Endothelial cell of umbilical vein (primary cell): ENCODE results near the gene LONP2. TPM values are rescaled to one million over a fixed set of nuclear protein-coding genes. Genes with fewer than 3 reads are reported as not detected.
A peak's percentile ranks its signal among the peaks of the same experiment; 100 is the strongest.

ENCODE experiments used
- BruUV-seq: library from RNA; stranded (reverse); fragments of 400-500 nt; replicated peaks from 2 replicates; lab custom pipeline; 2021; lab: Mats Ljungman, UMichigan
- CTCF ChIA-PET: fragments of 300-600, 350-600 bp; sonication (Branson Sonifier 250); formaldehyde crosslinking; loops from one replicate; lab custom pipeline; 2021; ENCODE audit warnings: antibody characterized with exemption, inconsistent platforms; lab: Charles Lee
- POLR2A ChIA-PET: fragments of 300-600, 350-600 bp; sonication (Branson Sonifier 250); formaldehyde crosslinking; loops from one replicate; lab custom pipeline; 2021; ENCODE audit warnings: antibody characterized with exemption, inconsistent platforms; lab: Charles Lee
- DNase-seq: peaks from one replicate; pipeline ENCODE4 v3.0.0-alpha.2; 2011; ENCODE audit warnings: low read depth, low spot score
- FAIRE-seq: peaks from 2 replicates; lab custom pipeline; 2011; peaks lifted over from hg19 to GRCh38; lab: Jason Lieb, UNC
- H2AFZ ChIP-seq: 2 replicates; pipeline ENCODE4 v1.6.0; 2012; ENCODE audit warnings: low read depth, low read length, control low read depth, inconsistent platforms
- H3K27ac ChIP-seq: 2 replicates; pipeline ENCODE4 v1.5.1; 2011; ENCODE audit warnings: low read depth, mild to moderate bottlenecking, control low read depth, low read length, moderate library complexity; ENCODE audit not compliant: insufficient read depth
- H3K27me3 ChIP-seq, 2 experiments: 2 replicates each; pipeline versions ENCODE4 v1.6.0 to v1.6.1; 2011; ENCODE audit warnings: low read length in 2 of 2, mixed read lengths in 1 of 2; ENCODE audit not compliant: control insufficient read depth in 2 of 2, insufficient read depth in 2 of 2
- H3K36me3 ChIP-seq, 2 experiments: 2 replicates in 1 of 2; 3 replicates in 1 of 2; pipeline ENCODE4 v1.5.1; 2011; ENCODE audit warnings: low read length in 2 of 2, mild to moderate bottlenecking in 1 of 2, moderate library complexity in 1 of 2; ENCODE audit not compliant: control insufficient read depth in 2 of 2, insufficient read depth in 2 of 2; ENCODE audit errors: extremely low read depth in 1 of 2
- H3K4me1 ChIP-seq: 3 replicates; pipeline ENCODE4 v1.5.1; 2011; ENCODE audit warnings: mild to moderate bottlenecking, low read length; ENCODE audit not compliant: control insufficient read depth, insufficient read depth; ENCODE audit errors: extremely low read depth
- H3K4me2 ChIP-seq: 2 replicates; pipeline ENCODE4 v1.6.1; 2011; ENCODE audit warnings: low read length, control low read depth, mixed read lengths; ENCODE audit not compliant: insufficient read depth
- H3K4me3 ChIP-seq, 3 experiments: fragments of 200-600 bp in 1 of 3; sonication (generic), shearing (Covaris generic) in 1 of 3; replicated peaks in 1 of 3; 2 replicates each; pipeline ENCODE4 v1.5.1; 2011 to 2016; ENCODE audit warnings: control low read depth in 3 of 3, low read length in 3 of 3, mild to moderate bottlenecking in 2 of 3, inconsistent platforms in 1 of 3, low read depth in 1 of 3, moderate library complexity in 1 of 3; ENCODE audit not compliant: insufficient read depth in 1 of 3
- H3K79me2 ChIP-seq: 2 replicates; pipeline ENCODE4 v1.6.0; 2012; ENCODE audit warnings: low read length, inconsistent platforms; ENCODE audit not compliant: control insufficient read depth, insufficient read depth
- H3K9ac ChIP-seq: replicated peaks from 2 replicates; pipeline ENCODE3; 2011; ENCODE audit warnings: low read length, control low read depth; ENCODE audit not compliant: insufficient read depth; ENCODE audit errors: extremely low read depth
- H3K9me1 ChIP-seq: replicated peaks from 3 replicates; pipeline ENCODE4 v1.6.0; 2011; ENCODE audit warnings: mild to moderate bottlenecking, low read length; ENCODE audit not compliant: control insufficient read depth, insufficient read depth; ENCODE audit errors: extremely low read depth
- H3K9me3 ChIP-seq: replicated peaks from 2 replicates; pipeline ENCODE4 v1.5.1; 2012; ENCODE audit warnings: low read length, inconsistent platforms; ENCODE audit not compliant: control insufficient read depth, insufficient read depth
- H4K20me1 ChIP-seq: replicated peaks from 2 replicates; pipeline ENCODE3; 2011; ENCODE audit warnings: mild to moderate bottlenecking, low read length; ENCODE audit not compliant: control insufficient read depth, insufficient read depth; ENCODE audit errors: extremely low read depth
- CTCF ChIP-seq, 2 donors: IDR thresholded peaks; 1 replicate in 1 of 2; 2 replicates in 1 of 2; pipeline ENCODE4 v1.5.1; 2011; ENCODE audit warnings: low read length in 2 of 2, mild to moderate bottlenecking in 2 of 2, moderate library complexity in 2 of 2, control low read depth in 1 of 2, inconsistent platforms in 1 of 2, low read depth in 1 of 2; ENCODE audit not compliant: insufficient read depth in 1 of 2; ENCODE audit errors: extremely low read depth in 1 of 2
- EZH2 ChIP-seq: IDR thresholded peaks from 2 replicates; pipeline ENCODE4 v1.6.1; 2012; ENCODE audit warnings: borderline replicate concordance, low read depth, mild to moderate bottlenecking, moderate library complexity, low read length, inconsistent platforms; ENCODE audit not compliant: severe bottlenecking
- FOS ChIP-seq: IDR thresholded peaks from 2 replicates; pipeline ENCODE4 v1.6.1; 2011; ENCODE audit warnings: mild to moderate bottlenecking, low read length, moderate library complexity, borderline replicate concordance; ENCODE audit not compliant: insufficient read depth
- GATA2 ChIP-seq: IDR thresholded peaks from 2 replicates; pipeline ENCODE4 v1.7.0; 2011; ENCODE audit warnings: low read depth, mild to moderate bottlenecking, moderate library complexity, mixed read lengths, low read length; ENCODE audit not compliant: insufficient read length, insufficient read depth
- JUN ChIP-seq: IDR thresholded peaks from 2 replicates; pipeline ENCODE4 v1.6.1; 2011; ENCODE audit warnings: borderline replicate concordance, low read depth; ENCODE audit not compliant: insufficient read length, insufficient read depth
- MYC ChIP-seq: IDR thresholded peaks from one replicate; pipeline ENCODE4 v1.6.1; 2011; ENCODE audit warnings: mild to moderate bottlenecking, low read depth, low read length
- POLR2A ChIP-seq: IDR thresholded peaks from 2 replicates; pipeline ENCODE4 v1.6.1; 2012; ENCODE audit warnings: low read depth, mild to moderate bottlenecking, control low read depth, low read length
- POLR2AphosphoS5 ChIP-seq: IDR thresholded peaks from 2 replicates; pipeline ENCODE4 v1.6.1; 2012; ENCODE audit warnings: low read depth, mild to moderate bottlenecking, control low read depth, low read length, moderate library complexity; ENCODE audit not compliant: insufficient read depth
- dilution Hi-C: fragments of 300-500 bp; cut with MboI; formaldehyde crosslinking; loops from one replicate; pipeline ENCODE4 v1.15.0; 2019; ENCODE audit warnings: low sequenced_read_pairs; ENCODE audit not compliant: extremely low pct_ligation_motif_present
- intact Hi-C: fragments of 100-400 bp; cut with micrococcal nuclease; formaldehyde crosslinking; loops from one replicate; pipeline ENCODE4 v1.10.0; 2022
- polyA plus RNA-seq, 4 experiments: library from polyadenylated mRNA; depleted of rRNA in 3 of 4; stranded (reverse) in 3 of 4; unstranded in 1 of 4; fragments of >200 nt; gene quantifications; 2 replicates each; pipeline versions ENCODE4 v1.2.1 to v1.2.3, GENCODE V29; 2011 to 2012; ENCODE audit warnings: missing spikeins in 1 of 4
- total RNA-seq: library from RNA; stranded (reverse); gene quantifications from 2 replicates; pipeline ENCODE4 v1.2.3, GENCODE V29; 2021
- TF ChIP-seq, protein P1 (sequence below): IDR thresholded peaks from 2 replicates; pipeline ENCODE4 v1.6.1; 2011; ENCODE audit not compliant: insufficient read depth, insufficient read length

The LONP2 gene
- total and polyA plus RNA-seq, 2 donors (not counting 3 experiments of a cell fraction or from before 2014, with no cell fraction given): 13.5 to 38.4 TPM

DNA sequence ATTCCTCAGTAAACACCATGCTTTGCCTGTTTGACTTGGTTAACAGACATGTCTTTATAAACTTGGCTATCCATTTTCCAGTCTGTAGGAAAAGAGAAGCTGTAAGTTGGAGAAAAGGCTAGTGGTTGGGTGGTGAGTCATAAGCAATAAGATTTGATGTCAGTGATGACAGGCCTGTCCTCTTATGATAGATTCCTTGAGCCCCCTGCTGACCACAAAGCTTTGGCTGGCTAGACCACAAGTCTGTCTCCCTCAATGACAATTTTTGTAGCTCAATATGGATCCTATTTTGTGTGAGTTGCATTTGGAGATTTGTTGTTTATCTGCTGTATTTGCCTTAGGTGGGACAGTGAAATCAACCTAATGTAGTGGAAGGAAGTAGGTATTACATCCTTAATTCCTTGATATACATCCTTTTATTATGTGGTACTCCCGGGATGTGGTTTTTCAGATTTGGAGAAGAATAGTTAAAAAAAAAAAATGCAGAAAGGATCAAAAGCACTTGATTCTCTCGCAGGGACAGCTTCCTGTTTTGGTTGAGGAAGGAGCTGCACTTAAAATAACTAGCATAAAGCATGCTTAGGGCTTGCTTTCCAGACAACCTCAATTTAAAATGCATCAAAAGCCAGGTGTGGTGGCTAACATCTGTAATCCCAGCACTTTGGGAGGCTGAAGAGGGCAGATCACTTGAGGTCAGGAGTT lies 73.7 kb downstream of the LONP2 start:
- Histone ChIP-seq H4K20me1 (no peaks in the 10 kb centered on the region), H2AFZ (no peak overlapping the region), H3K9me3 (no peaks in the 10 kb centered on the region), H3K79me2 (no peaks in the 10 kb centered on the region), H3K4me3 (no peak overlapping the region), H3K9ac (no peak overlapping the region), H3K27me3 (no peaks in the 10 kb centered on the region), H3K27ac (no peak overlapping the region), H3K9me1 (no peaks in the 10 kb centered on the region), H3K4me2 (peak overlapping the region; percentile 22), H3K36me3 (peaks cover 1 to 2% of the 10 kb centered on the region in 2 experiments), H3K4me1 (peaks cover 22% of the 10 kb centered on the region)
- ChIA-PET CTCF (interaction anchor here (0.7 to 2.0 kb wide), 14 partner anchors 8 to 313 kb away, joined by 3 to 14 read pairs (median 3); no protein-coding TSS in a partner anchor), POLR2A (no interaction called here)
- dilution Hi-C loops (no loop called here), intact Hi-C loops (loop anchor here (1.0 to 5.0 kb wide), 4 partner anchors 40 to 85 kb away; partner anchors contain the start of genes LONP2 and SIAH1)
- DNase-seq (peak; percentile 67), FAIRE-seq (peak; percentile 77)
- no TSS peak for BruUV-seq
- TF ChIP-seq FOS (peak; percentile 76), POLR2AphosphoS5 (no peak), EZH2 (no peak), CTCF (IDR thresholded peaks at IDR 0.05; ENCODE audit: extremely low read depth in 1 of 2, insufficient read depth in 1 of 2, low read depth in 1 of 2, low read length in 2 of 2) (peak; percentile 7 to 9), MYC (no peak), JUN (peak; percentile 70), GATA2 (no peak), POLR2A (no peak)
- TF ChIP-seq, protein P1, sequence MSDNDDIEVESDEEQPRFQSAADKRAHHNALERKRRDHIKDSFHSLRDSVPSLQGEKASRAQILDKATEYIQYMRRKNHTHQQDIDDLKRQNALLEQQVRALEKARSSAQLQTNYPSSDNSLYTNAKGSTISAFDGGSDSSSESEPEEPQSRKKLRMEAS: no peak
